DMS53 treated with DMSO at 0.1 percent for 48 hours (cell line): ENCODE measurements around the gene SNED1.

Experiments used
- DNase-seq: peaks from one replicate; lab custom pipeline; 2025; ENCODE audit not compliant: unreplicated experiment; lab: John Stamatoyannopoulos, UW

The SNED1 gene

DNA sequence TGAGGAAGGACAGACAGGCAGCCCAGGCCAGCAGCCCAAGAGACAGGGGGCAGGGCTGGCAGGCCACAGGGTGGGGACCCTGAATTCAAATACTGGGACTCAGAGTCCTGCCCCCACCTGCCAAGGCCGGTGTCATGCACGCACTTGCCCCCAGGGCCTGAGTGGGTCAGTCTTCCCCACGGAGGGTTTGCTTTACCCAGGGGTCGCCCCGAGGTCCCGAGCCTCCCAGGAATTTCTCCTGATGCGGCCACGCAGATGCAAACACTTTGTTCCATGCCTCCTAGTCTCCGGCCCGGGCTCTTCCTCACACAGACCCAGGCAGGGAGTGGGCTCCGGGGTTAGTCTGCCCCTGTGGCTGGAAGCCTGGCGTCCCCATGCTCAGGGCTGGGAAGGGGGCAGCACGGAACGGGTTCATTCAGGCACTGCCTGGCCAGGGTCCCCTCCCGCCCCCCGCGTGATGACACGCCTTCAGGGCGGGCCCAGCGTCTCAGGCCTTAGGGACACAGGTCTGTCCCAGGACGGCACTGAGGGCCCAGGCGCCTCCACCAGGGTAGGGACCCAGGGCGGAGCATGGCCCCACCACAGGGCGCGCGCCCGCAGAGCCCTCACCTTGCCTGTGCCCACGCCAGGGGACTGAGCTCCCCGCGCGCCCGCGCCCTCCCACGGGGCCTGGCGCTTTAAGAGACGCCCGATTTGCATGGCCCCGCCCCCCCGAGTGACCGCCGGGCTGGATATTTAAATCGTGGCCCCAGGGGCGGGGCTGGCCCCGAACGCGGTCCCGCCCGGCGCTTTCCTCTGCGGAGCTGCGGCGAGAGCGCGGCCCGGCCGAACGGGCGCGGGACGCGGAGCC is at the start of gene SNED1:
Gene SNED1, plus strand, starts transcription at position 763 of the 850 bp plus-strand sequence. CDS start 220 bp downstream, outside the sequence.
- peak; percentile 62 for DNase-seq

DNA sequence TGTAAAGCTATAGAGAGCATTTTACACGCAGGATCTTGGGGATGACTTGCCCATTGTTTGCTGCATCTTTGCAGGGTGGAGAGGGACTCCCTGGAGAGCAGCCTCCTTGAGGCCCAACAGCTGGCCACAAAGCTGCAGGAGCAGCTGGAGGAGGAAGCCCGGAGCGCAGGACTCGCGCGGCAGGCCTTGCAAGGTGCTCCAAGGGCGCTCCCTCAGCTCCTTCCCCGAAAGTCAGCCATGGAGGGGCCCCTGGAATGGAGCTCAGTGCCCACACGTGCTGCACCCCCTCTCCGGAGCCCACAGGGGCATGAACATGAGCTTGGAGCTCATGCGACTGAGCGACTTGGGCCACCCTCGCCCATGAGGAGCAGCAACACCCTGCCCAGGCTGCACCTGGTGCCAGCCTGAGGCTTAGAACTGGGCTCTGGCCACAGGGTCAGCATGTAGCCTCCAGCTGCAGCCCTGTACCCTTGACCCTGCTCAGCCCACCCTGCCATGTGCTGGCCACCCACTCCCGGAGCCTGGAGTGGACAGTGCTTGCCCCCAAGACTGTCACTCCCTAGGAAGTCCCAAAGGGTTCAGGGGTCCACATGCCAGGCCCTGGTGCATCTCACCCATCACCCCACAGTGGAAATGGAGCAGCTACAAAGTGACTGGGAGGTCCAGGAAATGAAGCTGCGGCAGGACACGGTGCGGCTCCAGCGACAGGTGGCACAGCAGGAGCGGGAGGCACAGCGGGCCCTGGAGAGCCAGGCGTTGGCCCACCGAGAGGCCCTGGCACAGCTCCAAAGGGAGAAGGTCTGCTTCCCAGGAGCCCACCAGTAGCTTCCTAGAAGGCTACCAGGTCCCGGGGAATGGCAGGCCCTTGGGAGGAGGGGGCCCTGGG is 49.3 kb upstream of the SNED1 start:
- DNase-seq = no peak

DNA sequence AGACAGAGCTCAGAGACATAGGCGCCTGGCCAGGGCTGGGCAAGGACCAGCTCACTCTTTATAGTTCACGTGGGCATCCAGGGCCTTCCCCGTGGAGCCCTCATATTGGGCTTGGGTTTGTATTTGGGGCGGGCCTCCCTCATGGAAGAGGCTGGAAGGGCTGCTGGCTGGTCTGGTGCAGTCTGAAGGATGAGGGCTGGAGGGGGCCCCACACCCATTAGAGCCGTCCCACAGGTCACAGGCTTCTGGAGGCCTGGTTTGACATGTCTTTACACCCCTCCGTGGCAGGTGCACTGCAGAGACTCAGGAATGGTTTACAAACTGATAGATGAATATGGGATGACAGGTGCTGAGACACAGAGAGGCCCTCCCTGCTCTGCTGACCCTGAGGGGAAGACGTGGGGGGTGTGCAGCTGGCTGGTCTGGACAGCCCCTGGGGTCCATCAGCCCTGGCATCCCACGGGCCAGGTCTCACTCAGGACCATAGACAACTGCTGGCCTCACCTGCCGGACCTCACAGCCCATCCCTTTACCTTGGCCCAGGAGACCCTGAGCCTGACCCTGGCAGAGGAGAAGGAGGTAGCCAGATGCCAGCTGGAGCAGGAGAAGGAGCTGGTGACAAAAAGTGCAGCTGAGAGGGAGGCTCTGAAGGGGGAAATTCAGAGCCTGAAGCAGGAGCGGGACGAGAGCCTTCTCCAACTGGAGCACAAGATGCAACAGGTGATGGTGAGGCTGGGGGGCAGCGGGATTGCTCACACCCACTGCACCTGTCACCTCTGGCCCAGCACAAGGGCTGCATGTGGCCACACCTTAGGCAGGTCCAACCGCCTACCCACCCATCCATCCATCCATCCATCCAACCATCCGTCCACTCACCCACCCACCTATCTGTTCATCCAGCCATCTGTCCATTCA is 48.4 kb upstream of the SNED1 start:
- no peak for DNase-seq

DNA sequence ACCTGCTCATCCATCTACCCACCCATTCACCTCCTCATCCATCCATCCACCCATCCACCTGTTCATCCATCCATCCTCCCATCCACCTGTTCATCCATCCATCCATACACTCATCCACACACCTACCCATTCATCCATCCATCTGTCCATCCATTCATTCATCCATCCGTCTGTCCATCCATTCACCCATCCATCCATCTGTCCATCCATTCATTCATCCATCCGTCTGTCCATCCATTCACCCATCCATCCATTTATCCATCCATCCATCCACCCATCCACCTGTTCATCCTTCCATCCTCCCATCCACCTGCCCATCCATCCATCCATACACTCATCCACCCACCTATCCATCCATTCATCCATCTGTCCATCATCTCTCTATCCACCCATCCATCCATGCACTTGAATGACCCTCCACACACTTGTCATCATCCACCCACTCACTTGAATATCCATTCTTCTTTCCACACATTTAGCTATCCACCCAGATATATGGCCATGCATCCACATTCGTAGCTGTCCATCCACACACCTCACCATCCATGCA is 47.3 kb upstream of the SNED1 start:
- DNase-seq = no peak

DNA sequence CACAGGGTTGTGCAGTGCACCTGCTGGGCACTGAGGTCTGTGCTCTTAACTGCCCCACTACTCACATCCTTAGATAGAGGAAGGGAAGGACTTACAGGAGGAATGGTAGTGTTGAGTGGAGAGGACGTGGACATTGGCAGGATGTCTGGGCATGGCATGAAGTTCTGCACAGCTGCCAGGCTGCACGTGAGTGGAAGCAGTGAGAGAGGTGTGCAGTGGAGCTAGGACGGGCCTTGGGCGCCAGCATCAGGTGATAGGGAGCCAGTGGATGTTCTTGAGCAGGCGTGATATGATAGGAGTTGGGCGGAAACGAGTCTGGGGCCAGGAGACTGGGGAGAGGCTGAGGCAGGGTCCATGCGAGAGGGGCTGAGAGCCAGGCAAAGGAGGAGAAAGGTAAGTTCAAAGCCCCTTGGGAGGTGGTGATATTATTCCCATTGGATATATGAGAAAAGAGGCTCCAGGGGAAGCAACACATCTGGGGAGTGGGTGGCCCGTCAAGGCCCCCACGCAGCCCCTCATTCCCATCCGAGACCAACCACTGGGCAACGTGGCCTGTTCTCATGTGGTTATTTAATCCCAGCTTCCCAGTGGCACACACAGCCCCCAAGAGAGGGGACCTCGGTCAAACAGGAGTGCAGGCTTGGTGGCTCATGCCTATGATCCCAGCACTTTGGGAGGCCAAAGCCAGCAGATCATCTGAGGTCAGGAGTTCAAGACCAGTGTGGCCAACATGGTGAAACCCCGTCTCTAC is 45.7 kb upstream of the SNED1 start:
- DNase-seq = no peak

DNA sequence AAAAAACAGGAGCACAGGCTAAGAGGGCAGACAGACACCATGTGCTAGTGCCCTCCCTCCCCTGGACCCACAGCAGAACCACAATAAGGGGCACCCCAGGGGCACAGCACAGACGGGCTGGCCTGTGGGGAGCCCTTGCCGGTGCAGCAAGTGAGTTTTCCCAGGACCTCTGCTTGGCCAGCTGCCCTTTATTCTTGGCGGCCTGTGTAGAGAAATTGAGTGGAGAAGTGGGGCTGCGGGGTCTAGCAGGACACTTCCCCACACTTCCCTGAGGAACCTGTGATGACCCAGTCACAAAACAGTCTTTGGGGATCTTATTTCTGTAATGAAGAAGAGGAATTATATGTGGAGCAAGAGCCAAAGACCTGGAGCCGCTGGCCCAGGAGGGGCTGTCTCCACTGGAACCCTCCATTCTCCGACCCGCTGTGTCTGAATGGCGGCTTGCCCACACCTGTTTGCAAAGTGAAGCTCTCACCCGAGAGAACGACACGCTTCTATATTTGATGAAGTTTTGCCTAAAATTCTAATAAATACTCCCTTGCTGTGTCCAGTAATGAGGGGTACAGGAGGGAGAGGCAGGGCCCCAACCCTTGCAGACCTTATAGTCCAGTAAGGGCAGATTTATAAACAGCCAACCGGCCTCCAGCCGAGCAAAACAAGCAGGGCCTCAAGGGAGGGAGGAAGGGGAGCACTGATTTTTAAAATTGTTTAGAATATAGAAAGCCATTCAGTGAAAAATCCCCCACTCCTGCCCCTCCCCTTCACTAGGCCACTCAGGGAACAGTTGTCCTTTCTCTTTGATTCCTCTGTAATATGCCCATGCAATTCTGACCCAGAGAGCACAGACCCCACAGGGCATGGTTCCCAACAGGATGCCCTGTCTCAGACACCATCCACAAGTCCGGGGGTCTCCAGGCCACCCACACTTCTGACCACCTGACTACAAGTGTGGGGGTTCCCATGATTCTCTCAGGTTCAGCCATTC is 44.7 kb upstream of the SNED1 start:
- no peak for DNase-seq

DNA sequence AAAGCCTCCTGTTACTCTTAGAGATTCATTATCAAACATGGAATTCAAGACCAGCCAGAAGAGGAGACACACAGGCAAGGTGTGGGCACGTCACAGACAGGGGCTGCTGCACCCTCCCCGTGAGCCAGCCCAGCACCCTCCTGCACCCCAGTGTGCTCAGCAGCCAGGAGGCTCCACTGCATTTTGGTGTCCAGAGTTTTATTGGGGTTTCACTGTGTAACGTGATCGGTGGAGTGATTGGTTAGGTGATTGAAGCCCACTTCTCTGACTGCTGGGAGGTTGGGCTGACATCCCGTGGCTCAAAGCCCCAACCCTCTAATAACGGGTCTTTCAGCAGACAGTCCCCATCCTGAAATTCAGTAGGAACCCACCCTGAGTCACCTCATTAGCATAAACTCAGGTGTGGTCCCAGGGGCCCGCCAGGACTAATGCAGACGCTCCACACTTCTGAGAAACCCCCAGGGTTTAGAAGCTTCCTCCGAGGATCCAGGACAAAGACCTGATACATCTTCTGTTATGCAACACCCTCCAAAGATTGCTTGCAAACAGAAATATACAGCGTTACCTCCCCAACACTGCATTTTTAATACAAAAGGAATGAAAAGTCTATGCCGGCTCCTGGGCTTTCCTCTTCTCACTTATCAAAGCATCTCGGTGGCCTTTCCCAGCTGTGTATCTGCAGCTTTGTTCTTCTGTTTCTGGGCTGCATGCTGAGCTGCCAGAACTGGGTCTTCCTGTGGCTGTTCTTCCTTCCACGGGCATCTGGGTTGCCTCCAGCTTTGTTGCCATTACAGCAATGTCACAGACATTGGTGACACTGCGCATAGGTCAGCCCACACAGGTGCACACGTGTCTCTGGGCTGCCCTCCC is 43.7 kb upstream of the SNED1 start:
- no peak for DNase-seq

DNA sequence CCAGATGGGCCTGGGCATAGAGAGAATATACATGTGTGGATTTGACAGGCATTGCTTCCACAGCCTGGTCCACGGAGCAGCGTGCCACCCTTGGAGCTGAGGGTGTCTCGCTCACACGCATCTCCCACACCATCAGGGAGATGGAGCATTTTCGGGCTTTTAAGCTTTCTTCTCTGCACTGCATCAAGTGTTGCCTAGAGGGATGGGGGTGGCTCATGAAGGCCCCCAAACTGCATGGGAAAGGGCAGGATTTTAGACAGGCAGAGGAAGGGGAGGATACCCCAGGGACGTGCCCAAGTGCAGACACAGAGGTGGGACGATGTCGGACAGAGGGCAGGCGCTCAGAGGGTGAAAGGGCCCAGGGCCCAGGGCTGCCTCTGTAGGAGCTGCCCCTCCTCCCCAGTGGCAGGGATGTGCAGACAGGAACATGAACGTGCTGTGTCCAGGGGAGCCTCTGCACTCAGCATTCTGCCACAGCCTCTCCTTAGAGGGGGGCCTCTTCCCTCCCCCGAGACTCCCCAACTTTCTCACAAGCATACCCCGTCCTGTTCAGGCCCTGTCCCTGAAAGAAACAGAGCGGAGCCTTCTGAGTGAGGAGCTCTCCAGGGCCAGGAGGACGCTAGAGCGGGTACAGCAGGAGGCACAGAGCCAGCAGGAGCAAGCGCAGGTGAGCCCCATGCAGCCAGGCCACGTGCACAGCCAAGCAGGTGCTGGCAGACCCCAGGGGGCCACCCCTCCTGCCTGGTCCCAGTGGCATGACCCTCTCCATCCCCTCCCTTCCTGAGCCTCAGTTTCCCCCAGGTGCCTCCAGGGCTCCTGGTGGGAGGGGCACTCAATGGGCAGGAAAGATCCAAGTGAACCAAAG is 42.9 kb upstream of the SNED1 start:
- DNase-seq = no peak

DNA sequence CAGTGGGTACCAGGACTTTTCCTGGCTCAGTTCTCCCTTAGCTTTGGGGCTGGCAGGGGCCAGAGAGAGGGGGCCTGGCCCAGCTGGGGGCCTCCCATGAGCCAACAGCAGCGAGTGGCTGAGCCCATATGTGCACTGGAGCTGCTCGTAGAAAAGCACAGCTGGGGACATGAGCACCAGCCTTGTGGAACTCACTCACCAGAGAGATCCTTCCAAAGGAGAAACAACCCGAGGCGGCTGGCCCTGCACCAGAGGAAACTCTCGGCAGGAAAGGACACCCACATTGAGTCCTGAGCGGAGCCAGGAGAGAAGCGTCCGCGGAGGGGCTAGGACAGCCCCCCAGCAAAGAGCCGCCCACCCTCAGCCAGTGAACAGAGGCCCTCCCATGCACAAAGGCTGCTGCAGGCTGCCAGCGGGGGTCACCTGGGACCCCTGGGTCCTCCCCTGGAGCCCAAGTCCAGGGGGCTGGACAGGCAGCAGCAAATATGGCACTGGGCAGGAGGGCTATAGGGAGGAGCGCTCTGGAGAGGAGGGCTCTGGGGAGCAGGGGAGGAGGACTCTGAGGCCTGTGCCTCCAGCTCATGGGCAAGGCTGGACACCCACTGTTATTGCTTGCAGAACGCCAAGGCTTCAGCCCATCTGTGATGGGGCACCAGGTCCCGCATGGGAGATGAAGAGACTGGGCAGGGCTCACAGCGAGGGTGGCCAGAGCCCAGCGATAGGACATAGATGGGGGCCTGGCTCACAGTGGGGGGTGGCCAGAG is 42.1 kb upstream of the SNED1 start:
- DNase-seq = no peak

DNA sequence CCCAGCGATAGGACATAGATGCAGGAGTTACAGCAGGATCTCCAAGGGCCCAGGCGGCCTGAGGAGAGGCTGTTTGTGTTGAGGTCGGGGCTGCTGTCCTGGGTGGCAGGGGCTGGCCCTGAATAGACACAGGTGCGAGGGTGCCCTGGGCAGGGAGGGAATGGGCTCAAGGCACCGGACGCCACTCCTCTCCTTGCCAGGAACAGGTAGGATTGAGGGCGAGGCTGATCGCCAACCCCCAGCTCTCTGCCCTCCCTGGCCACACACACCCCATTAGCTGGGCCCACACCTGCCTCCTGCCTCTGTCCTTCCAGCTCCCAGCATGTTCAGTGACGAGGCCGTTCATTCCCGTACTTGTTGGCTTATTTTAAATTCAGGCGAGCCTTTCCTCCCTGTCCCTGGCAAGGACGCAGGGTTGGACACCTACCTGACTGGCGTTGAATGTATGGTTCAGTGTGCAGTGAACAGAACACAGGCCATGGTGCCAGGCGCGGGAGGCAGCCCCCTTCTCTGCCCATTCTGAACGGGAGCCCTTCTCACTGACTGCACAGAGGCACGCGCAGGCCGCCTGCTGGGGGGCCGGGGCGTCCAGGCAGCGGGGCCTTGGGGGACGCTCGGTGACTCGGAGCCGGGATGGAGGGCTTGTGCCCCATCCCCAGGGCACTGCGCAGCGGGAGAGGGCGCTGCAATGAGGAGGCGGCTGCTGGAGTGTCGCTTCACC is 41.3 kb upstream of the SNED1 start:
- no peak for DNase-seq

DNA sequence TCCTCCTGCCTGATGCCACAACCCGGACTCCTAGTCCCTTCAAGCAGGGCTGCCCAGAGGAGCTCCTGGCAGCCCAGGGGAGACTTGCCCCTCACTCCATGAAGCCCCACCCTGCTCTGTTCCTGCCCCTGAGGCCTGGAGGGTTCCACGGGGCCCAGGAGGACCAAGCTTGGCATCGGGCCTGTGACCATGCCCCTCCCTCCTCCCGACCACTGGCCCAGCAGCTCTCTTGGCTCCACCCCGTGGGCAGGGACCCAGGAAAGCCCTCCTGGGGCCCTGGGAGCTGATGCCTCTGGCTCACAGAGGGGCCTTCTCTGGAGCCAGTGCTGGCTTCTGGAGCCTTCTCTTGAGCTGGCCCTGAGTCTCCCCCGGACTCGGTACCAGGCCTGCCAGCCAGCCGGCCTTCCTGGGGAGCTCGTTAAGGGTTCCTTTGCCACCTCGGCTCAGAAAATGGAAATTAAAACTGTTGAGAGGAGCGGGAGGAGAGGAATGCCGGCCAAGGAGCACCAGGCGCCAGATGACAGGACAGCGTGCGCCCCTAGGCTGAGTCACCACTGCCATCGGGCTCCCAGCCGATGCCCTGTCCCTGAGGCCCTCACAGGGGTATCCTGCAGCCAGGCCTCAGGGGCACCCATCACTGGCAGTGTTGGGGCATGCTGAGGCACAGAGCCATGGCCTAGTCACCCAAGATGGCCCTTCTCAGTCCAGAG is 40.6 kb upstream of the SNED1 start:
- DNase-seq = no peak

DNA sequence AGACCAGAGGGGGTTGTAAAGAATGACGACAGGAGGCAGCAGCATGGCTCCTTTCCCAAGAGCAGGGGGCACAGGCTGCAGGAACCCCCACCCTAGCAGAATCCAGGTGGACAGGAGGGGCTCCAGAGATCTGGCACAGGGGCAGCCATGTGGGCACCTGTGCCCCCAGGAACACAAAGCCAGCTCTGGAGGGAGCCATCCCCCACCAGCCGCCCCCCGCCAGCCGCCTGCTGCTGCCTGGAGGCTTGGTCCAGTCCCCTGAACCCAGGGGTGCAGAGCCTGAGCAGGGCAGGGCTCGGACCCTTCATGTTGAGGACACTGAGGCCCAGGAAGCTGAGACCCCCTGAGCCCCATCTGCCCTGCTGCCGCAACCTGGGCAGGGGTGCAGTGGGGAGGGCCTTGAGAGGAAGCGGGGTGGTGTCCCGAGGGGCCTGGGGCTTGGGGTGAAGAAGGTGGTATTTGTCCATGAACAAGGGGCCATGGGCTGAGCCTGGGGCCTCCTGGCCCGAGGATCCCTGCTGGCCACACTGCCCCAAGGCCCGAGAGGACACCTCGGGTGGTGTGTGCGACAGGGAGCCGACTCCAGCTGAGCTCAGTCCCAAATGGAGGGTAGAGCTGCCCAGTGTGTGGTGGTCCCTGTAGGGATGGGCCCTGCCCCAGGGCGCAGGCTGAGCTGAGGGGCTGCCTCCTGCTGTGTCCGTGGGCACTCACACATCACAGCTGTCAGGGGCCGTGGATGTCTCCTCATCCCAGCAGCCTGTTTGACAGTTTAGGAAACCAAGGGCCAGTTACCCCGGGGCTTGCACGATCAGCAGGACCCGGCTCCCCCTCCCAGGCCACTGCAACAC is 39.8 kb upstream of the SNED1 start:
- no peak for DNase-seq

DNA sequence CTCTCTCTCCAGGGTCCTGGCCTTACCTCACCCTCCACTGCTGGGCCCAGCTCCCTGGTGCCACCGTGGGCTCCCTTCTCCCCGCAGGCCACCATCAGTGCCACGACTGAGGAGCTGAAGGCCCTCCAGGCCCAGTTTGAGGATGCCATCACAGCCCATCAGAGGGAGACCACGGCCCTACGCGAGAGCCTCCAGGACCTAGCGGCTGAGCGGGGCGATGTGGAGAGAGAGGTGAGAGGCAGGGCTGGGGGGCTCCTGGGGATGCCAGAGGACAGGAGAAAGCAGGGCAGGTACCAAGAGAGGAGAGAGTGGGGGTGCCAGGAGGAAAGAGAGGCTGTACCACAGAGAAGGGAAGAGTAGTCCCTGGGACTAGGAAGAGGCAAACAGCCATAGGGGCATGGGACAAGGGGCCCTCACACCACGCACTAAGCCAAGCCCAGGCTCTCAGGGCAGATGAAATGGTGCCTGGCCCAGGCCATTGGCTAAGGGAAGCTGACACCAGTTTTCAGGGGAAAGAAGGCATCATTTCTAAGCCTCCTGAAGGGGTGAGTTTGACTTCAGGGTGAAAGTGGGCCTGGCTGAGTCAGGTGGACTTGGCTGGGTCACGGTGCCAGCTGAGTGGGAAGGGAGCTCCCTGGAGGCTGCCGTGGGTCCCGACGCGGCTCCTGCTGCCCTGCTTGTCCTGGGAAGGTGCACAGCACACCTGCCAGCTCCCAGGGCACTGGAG is 39.0 kb upstream of the SNED1 start:
- no peak for DNase-seq
